OCI-LY7 (cell line): ENCODE results near the gene FOXA1. TPM values are rescaled to one million over a fixed set of nuclear protein-coding genes. Genes with fewer than 3 reads are reported as not detected.

Source experiments
- BruUV-seq: library from RNA; stranded (reverse); fragments of 400-500 nt; replicated peaks from 2 replicates; lab custom pipeline; 2021; lab: Mats Ljungman, UMichigan
- CTCF ChIA-PET: fragments of 300-600 bp; sonication (Branson Sonifier 250); formaldehyde crosslinking; loops from one replicate; lab custom pipeline; 2022; ENCODE audit warnings: antibody characterized with exemption; ENCODE audit not compliant: unreplicated experiment; lab: Charles Lee
- POLR2A ChIA-PET: fragments of 300-600 bp; sonication (Branson Sonifier 250); formaldehyde crosslinking; loops from one replicate; lab custom pipeline; 2022; ENCODE audit warnings: antibody characterized with exemption; lab: Charles Lee
- DNase-seq: peaks from one replicate; pipeline ENCODE4 v3.0.0-alpha.2; 2015; ENCODE audit warnings: low spot score
- H2AFZ ChIP-seq: fragments of 200-600 bp; sonication (generic), shearing (Covaris generic); 2 replicates; pipeline ENCODE4 v1.6.1; 2014; ENCODE audit warnings: mild to moderate bottlenecking, antibody characterized with exemption, low read length, moderate library complexity
- H3K27ac ChIP-seq: fragments of 200-600 bp; sonication (generic); 2 replicates; pipeline ENCODE4 v1.5.1; 2014; ENCODE audit warnings: mixed run types, low read depth, mild to moderate bottlenecking, moderate library complexity, low read length, inconsistent platforms; ENCODE audit not compliant: poor library complexity, severe bottlenecking
- H3K36me3 ChIP-seq: fragments of 200-600 bp; sonication (generic); 2 replicates; pipeline ENCODE4 v1.6.1; 2014; ENCODE audit warnings: mild to moderate bottlenecking, antibody characterized with exemption, low read length, moderate library complexity, mixed read lengths; ENCODE audit not compliant: insufficient read depth
- H3K4me1 ChIP-seq: fragments of 200-600 bp; sonication (generic); 2 replicates; pipeline ENCODE4 v1.5.1; 2014; ENCODE audit warnings: mild to moderate bottlenecking, low read length; ENCODE audit not compliant: insufficient read depth, poor library complexity, severe bottlenecking
- H3K4me2 ChIP-seq: fragments of 200-600 bp; sonication (generic); 2 replicates; pipeline ENCODE4 v1.6.1; 2014; ENCODE audit warnings: mild to moderate bottlenecking, low read length
- H3K4me3 ChIP-seq: fragments of 200-600 bp; sonication (generic); 2 replicates; pipeline ENCODE4 v1.5.1; 2014; ENCODE audit warnings: mild to moderate bottlenecking, low read depth, low read length; ENCODE audit not compliant: poor library complexity, severe bottlenecking
- H3K79me2 ChIP-seq: fragments of 200-600 bp; sonication (generic); 2 replicates; pipeline ENCODE4 v1.6.1; 2016; ENCODE audit warnings: low read depth, mild to moderate bottlenecking, low read length, moderate library complexity, mixed read lengths; ENCODE audit not compliant: insufficient read depth
- H3K9me2 ChIP-seq: fragments of 200-600 bp; sonication (generic); 2 replicates; pipeline ENCODE4 v1.6.1; 2016; ENCODE audit warnings: mild to moderate bottlenecking, low read length, mixed read lengths; ENCODE audit not compliant: insufficient read depth
- H3K9me3 ChIP-seq: fragments of 200-600 bp; sonication (generic); 2 replicates; pipeline ENCODE4 v1.6.1; 2014; ENCODE audit warnings: mild to moderate bottlenecking, mixed run types, low read length, mixed read lengths
- H4K20me1 ChIP-seq: fragments of 200-600 bp; sonication (generic); 2 replicates; pipeline ENCODE4 v1.6.1; 2014; ENCODE audit warnings: mild to moderate bottlenecking, antibody characterized with exemption, low read length, moderate library complexity, mixed read lengths; ENCODE audit not compliant: insufficient read depth
- EZH2phosphoT487 ChIP-seq: fragments of 200-600 bp; sonication (generic); IDR thresholded peaks from 2 replicates; pipeline ENCODE4 v1.6.1; 2018; ENCODE audit warnings: low read depth, borderline replicate concordance, mild to moderate bottlenecking, mixed run types, antibody characterized with exemption, low read length, moderate library complexity, mixed read lengths
- intact Hi-C: fragments of 100-400 bp; cut with micrococcal nuclease; formaldehyde crosslinking; loops from one replicate; pipeline ENCODE4 v1.10.0; 2022; ENCODE audit not compliant: unreplicated experiment
- total RNA-seq, 2 experiments: library from RNA; depleted of rRNA in 1 of 2; stranded (reverse); fragments of >200 nt in 1 of 2; shearing (Covaris generic) in 1 of 2; gene quantifications; 2 replicates each; pipeline ENCODE4 v1.2.3, GENCODE V29; 2014 to 2022
- TF ChIP-seq, protein P1 (sequence below): fragments of 200-600 bp; sonication (generic); conservative IDR thresholded peaks from 2 replicates; pipeline ENCODE4 v1.5.1; 2014; ENCODE audit warnings: mild to moderate bottlenecking, antibody characterized with exemption, low read length, moderate library complexity, mixed read lengths

FOXA1 gene
- total RNA-seq, 2 experiments from 2014 or later, result not detected

- Histone ChIP-seq H3K9me2 (no peaks in the 10 kb centered on the region), H4K20me1 (no peaks in the 10 kb centered on the region), H3K79me2 (no peaks in the 10 kb centered on the region), H2AFZ (no peak overlapping the region), H3K4me3 (no peak overlapping the region), H3K36me3 (no peaks in the 10 kb centered on the region), H3K27ac (no peak overlapping the region), H3K4me1 (no peaks in the 10 kb centered on the region), H3K9me3 (0 out of 2 replicates have a peak, but pooled peaks cover 4% of the 10 kb centered on the region), H3K4me2 (no peak overlapping the region)
- no peak for DNase-seq
- POLR2A ChIA-PET, result no interaction called here
- CTCF ChIA-PET, result no interaction called here
- no peak for TF ChIP-seq EZH2phosphoT487
- TF ChIP-seq, protein P1, sequence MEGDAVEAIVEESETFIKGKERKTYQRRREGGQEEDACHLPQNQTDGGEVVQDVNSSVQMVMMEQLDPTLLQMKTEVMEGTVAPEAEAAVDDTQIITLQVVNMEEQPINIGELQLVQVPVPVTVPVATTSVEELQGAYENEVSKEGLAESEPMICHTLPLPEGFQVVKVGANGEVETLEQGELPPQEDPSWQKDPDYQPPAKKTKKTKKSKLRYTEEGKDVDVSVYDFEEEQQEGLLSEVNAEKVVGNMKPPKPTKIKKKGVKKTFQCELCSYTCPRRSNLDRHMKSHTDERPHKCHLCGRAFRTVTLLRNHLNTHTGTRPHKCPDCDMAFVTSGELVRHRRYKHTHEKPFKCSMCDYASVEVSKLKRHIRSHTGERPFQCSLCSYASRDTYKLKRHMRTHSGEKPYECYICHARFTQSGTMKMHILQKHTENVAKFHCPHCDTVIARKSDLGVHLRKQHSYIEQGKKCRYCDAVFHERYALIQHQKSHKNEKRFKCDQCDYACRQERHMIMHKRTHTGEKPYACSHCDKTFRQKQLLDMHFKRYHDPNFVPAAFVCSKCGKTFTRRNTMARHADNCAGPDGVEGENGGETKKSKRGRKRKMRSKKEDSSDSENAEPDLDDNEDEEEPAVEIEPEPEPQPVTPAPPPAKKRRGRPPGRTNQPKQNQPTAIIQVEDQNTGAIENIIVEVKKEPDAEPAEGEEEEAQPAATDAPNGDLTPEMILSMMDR, result no peak
- BruUV-seq, result no TSS peak
- intact Hi-C loops, result no loop called here
These were observed 3.6 kb downstream of the FOXA1 start for GRCh38 chr14:37591311-37591940.

- intact Hi-C loops, result no loop called here
These were observed 4.5 kb downstream of the FOXA1 start for GRCh38 chr14:37590428-37591139.

More at GRCh38 chr14:37590428-37591139, 4.5 kb downstream of the FOXA1 start:
- DNase-seq, result no peak
- Histone ChIP-seq H2AFZ (no peak overlapping the region), H3K4me3 (no peak overlapping the region), H3K79me2 (no peaks in the 10 kb centered on the region), H3K36me3 (no peaks in the 10 kb centered on the region), H4K20me1 (no peaks in the 10 kb centered on the region), H3K27ac (no peak overlapping the region), H3K9me3 (0 out of 2 replicates have a peak, but pooled peaks cover 4% of the 10 kb centered on the region), H3K9me2 (no peaks in the 10 kb centered on the region), H3K4me2 (no peak overlapping the region), H3K4me1 (no peaks in the 10 kb centered on the region)
- no TSS peak for BruUV-seq
- POLR2A ChIA-PET, result interaction anchor here (1.6 kb wide), 1 partner anchor 14 kb away, joined by 6 read pairs; no protein-coding TSS in a partner anchor
- CTCF ChIA-PET, result no interaction called here
- TF ChIP-seq, protein P1, result no peak
- TF ChIP-seq EZH2phosphoT487, result no peak
